Type B pancreatic cell (in vitro differentiated cells): Measurements from ENCODE around the gene ENC1. TPM values are rescaled to one million over a fixed set of nuclear protein-coding genes. Genes with fewer than 3 reads are reported as not detected.

Experiments
- DNase-seq: peaks from one replicate; pipeline ENCODE4 v3.0.0; 2021; ENCODE audit warnings: mixed read lengths; ENCODE audit not compliant: unreplicated experiment; ENCODE audit errors: extremely low spot score
- H3K27ac Mint-ChIP-seq: 2 replicates; pipeline ENCODE4 v1.8.0; 2021; ENCODE audit warnings: mild to moderate bottlenecking, mixed read lengths
- H3K27me3 Mint-ChIP-seq: 2 replicates; pipeline ENCODE4 v1.8.0; 2021; ENCODE audit warnings: mixed read lengths
- H3K36me3 Mint-ChIP-seq: 2 replicates; pipeline ENCODE4 v1.8.0; 2021; ENCODE audit warnings: mixed read lengths
- H3K4me1 Mint-ChIP-seq: one replicate; pipeline ENCODE4 v1.8.0; 2021; ENCODE audit warnings: mixed read lengths; ENCODE audit not compliant: unreplicated experiment
- H3K4me3 Mint-ChIP-seq: 2 replicates; pipeline ENCODE4 v1.8.0; 2021; ENCODE audit warnings: mild to moderate bottlenecking, mixed read lengths
- H3K9me3 Mint-ChIP-seq: 2 replicates; pipeline ENCODE4 v1.8.0; 2021; ENCODE audit warnings: mixed read lengths
- total RNA-seq: library from RNA; stranded (reverse); gene quantifications from 2 replicates; pipeline ENCODE4 v1.2.1, GENCODE V29; 2021; ENCODE audit warnings: low replicate concordance
- TF ChIP-seq, protein P1 (sequence below): fragments of 200-600 bp; sonication (generic); conservative IDR thresholded peaks from 2 replicates; pipeline ENCODE4 v1.5.0; 2021; ENCODE audit warnings: antibody characterized with exemption, mild to moderate bottlenecking

ENC1 gene
- total RNA-seq, 1 donor from 2014 or later, result 83.2 TPM

DNA sequence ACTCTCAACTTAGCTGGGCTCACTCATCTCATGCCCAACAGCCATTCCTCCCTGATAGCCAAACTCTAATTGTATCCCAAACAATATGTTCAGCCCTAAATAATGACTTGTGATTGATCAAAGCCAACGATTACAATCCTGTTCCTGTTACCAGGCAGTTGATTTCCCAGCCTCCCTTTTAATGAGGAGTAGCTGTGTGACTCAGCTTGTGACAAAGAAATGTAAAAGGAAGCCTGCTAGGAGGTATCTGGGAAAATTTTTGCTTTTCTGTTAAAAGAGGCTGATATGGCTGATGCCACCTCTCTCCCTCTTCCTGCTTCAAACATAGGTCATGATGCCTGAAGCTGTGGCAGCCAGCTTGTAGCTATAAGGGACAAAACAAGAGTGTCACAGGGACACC is 19.6 kb upstream of the ENC1 start:
- TF ChIP-seq, protein P1, sequence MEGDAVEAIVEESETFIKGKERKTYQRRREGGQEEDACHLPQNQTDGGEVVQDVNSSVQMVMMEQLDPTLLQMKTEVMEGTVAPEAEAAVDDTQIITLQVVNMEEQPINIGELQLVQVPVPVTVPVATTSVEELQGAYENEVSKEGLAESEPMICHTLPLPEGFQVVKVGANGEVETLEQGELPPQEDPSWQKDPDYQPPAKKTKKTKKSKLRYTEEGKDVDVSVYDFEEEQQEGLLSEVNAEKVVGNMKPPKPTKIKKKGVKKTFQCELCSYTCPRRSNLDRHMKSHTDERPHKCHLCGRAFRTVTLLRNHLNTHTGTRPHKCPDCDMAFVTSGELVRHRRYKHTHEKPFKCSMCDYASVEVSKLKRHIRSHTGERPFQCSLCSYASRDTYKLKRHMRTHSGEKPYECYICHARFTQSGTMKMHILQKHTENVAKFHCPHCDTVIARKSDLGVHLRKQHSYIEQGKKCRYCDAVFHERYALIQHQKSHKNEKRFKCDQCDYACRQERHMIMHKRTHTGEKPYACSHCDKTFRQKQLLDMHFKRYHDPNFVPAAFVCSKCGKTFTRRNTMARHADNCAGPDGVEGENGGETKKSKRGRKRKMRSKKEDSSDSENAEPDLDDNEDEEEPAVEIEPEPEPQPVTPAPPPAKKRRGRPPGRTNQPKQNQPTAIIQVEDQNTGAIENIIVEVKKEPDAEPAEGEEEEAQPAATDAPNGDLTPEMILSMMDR, result no peak
- DNase-seq, result no peak
- H3K36me3 Mint-ChIP-seq, result no peaks in the 10 kb centered on the region
- H3K4me1 Mint-ChIP-seq, result peaks cover 10% of the 10 kb centered on the region
- no peaks in the 10 kb centered on the region for H3K27me3 Mint-ChIP-seq
- no peak overlapping the region for H3K27ac Mint-ChIP-seq
- no peaks in the 10 kb centered on the region for H3K9me3 Mint-ChIP-seq
- no peak overlapping the region for H3K4me3 Mint-ChIP-seq

DNA sequence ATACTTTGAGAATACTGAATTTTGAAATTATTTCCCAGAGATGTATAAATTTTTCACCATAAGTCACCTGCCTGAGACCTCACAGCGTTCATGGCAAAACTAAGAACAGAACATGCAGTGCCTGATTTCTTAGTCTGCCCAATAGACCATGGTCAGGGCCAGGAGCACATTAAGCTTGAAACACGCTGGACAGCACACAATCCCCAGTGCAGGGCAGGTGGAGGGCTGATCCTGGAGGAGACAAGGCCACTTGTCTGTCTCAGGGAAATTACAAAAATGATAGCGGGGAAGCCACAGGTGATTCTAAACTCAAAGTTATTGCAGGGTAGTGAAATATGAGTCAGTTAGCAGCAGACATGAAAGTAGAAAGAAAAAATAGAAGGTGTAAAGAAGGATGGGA is 18.6 kb upstream of the ENC1 start:
- H3K4me1 Mint-ChIP-seq, result peaks cover 15% of the 10 kb centered on the region
- DNase-seq, result no peak
- no peak overlapping the region for H3K27ac Mint-ChIP-seq
- H3K27me3 Mint-ChIP-seq, result no peaks in the 10 kb centered on the region
- H3K36me3 Mint-ChIP-seq, result no peaks in the 10 kb centered on the region
- no peak overlapping the region for H3K4me3 Mint-ChIP-seq
- no peaks in the 10 kb centered on the region for H3K9me3 Mint-ChIP-seq
- TF ChIP-seq, protein P1, result no peak

DNA sequence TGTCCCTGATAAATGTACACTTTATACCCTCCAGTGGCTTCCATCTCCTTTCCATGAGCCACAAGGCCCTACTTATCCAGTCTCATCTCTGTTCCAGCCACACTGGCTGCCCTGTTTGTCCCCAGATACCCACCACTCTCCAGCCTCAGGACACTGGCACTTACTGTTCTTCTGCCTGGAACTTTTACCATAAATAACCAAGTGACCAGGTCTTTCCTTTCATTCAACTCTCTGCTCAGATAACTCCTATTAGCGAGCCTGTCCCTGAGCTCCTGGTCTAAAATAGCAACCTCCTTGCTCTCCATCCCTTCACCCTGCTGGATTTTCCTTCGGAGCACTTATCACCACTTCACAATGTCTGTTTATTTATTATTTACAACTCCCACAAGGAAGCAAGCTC is 16.6 kb upstream of the ENC1 start:
- TF ChIP-seq, protein P1, result no peak
- H3K27ac Mint-ChIP-seq, result no peak overlapping the region
- H3K9me3 Mint-ChIP-seq, result no peaks in the 10 kb centered on the region
- no peaks in the 10 kb centered on the region for H3K27me3 Mint-ChIP-seq
- no peaks in the 10 kb centered on the region for H3K36me3 Mint-ChIP-seq
- peaks cover 17% of the 10 kb centered on the region for H3K4me1 Mint-ChIP-seq
- DNase-seq, result no peak
- no peak overlapping the region for H3K4me3 Mint-ChIP-seq

DNA sequence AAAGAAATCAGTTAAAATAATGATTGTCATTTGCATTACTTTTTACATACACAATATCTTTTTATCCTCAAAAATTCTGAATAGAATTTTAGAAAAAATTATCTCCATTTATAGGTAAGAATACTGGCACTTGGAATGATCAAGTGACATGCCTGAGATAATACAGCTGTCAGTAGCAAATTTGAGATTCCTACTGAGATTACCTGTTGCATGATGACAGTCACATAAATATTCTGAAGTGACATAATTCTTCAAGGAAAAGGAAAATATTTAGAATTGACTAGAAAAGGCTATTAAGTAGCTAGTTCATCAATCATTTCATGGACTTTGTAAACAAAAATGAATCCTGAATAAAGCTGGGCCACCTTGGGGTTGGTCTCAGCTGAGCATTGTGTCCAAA is 15.2 kb upstream of the ENC1 start:
- Mint-ChIP-seq H3K4me1 (peaks cover 19% of the 10 kb centered on the region), H3K27ac (no peak overlapping the region), H3K27me3 (no peaks in the 10 kb centered on the region), H3K4me3 (no peak overlapping the region), H3K9me3 (no peaks in the 10 kb centered on the region), H3K36me3 (no peaks in the 10 kb centered on the region)
- DNase-seq, result no peak
- TF ChIP-seq, protein P1, result no peak

DNA sequence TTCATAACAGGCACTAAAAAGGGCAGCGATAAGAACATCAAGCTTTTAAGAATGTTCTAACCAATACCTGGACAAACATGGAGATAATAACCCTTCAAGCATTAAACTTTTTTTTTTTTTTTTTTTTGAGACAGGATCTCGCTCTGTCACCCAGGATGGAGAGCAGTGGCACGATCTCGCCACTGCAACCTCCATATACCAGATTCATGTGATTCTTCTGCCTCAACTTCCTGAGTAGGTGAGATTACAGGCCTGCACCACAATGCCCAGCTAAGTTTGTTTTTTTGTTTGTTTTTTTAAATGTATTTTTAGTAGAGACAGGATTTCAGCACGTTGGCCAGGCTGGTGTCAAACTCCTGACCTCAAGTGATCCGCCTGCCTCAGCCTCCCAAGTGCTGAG is 14.7 kb upstream of the ENC1 start:
- TF ChIP-seq, protein P1, result no peak
- Mint-ChIP-seq H3K27ac (no peak overlapping the region), H3K4me1 (peaks cover 15% of the 10 kb centered on the region)

DNA sequence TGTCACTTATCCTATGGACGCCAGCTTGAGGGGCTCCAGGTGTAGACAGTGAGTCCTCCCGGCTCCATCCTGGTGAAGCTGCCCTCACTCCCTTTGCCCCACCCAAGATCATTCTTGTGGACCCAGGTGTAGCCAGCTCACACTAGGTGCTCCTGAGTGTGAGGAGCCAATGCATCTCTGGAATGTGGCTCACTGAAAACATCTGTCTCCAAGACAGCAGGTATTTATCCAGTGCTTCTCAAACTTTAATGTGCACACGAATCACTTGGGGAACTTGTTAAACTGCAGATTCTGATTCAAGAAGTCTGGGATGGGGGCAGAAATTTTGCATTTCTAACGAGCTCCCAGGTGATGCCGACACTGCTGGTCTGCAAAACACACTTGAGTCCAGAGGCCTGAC is 13.5 kb upstream of the ENC1 start:
- no peak for DNase-seq
- no peaks in the 10 kb centered on the region for H3K9me3 Mint-ChIP-seq
- TF ChIP-seq, protein P1, result no peak
- H3K27ac Mint-ChIP-seq, result no peak overlapping the region
- H3K27me3 Mint-ChIP-seq, result no peaks in the 10 kb centered on the region
- peaks cover 14% of the 10 kb centered on the region for H3K4me1 Mint-ChIP-seq
- no peak overlapping the region for H3K4me3 Mint-ChIP-seq
- no peaks in the 10 kb centered on the region for H3K36me3 Mint-ChIP-seq

More for the DNA sequence above, 14.7 kb upstream of the ENC1 start:
- H3K27me3 Mint-ChIP-seq, result no peaks in the 10 kb centered on the region
- no peaks in the 10 kb centered on the region for H3K36me3 Mint-ChIP-seq
- no peak for DNase-seq
- H3K4me3 Mint-ChIP-seq, result no peak overlapping the region
- no peaks in the 10 kb centered on the region for H3K9me3 Mint-ChIP-seq
